Measurements from ENCODE around the gene AKIRIN2. TPM values are rescaled to one million over a fixed set of nuclear protein-coding genes. Genes with fewer than 3 reads are reported as not detected.
"Not testable (repeated sequence)": the region's sequence is repeated elsewhere in the genome, so short reads cannot be mapped to it uniquely, and the experiment has no call there.

AKIRIN2 gene
- total RNA-seq, 4 donors from 2014 or later, result 17.4 to 24.0 (median 21.7) TPM

- no peak for DNase-seq (ENCODE audit: extremely low spot score)
- intact Hi-C loops (cut with DNase I), result no loop called here
- Histone ChIP-seq H3K4me3 (no peak overlapping the region), H3K27ac (replicated peaks in 1 of 4) (no peak overlapping the region), H3K4me1 (no peaks in the 10 kb centered on the region), H3K27me3 (no peaks in the 10 kb centered on the region), H3K9me3 (no peaks in the 10 kb centered on the region), H3K36me3 (no peaks in the 10 kb centered on the region)
- 54% methylated on average over 4 of the region's 4 CpGs for WGBS
- TF ChIP-seq CTCF (IDR thresholded peaks at IDR 0.05) (no peak), POLR2A (IDR thresholded peaks at IDR 0.05; ENCODE audit: low read depth) (no peak), EP300 (IDR thresholded peaks at IDR 0.05) (no peak), POLR2AphosphoS5 (IDR thresholded peaks at IDR 0.05) (no peak)
These were observed 15.0 kb upstream of the AKIRIN2 start for GRCh38 chr6:87716928-87717614.

GRCh38 chr6:87714093-87714842, 12.2 kb upstream of the AKIRIN2 start:
- Histone ChIP-seq H3K27ac (replicated peaks in 1 of 4) (no peak overlapping the region), H3K27me3 (no peaks in the 10 kb centered on the region), H3K4me3 (no peak overlapping the region), H3K36me3 (no peaks in the 10 kb centered on the region), H3K9me3 (no peaks in the 10 kb centered on the region), H3K4me1 (no peaks in the 10 kb centered on the region)
- WGBS, result 77% methylated on average over 2 of the region's 2 CpGs
- intact Hi-C loops (cut with DNase I), result no loop called here
- DNase-seq (ENCODE audit: extremely low spot score), result no peak
- TF ChIP-seq CTCF (IDR thresholded peaks at IDR 0.05) (no peak), POLR2A (IDR thresholded peaks at IDR 0.05; ENCODE audit: low read depth) (no peak), POLR2AphosphoS5 (IDR thresholded peaks at IDR 0.05) (no peak), EP300 (IDR thresholded peaks at IDR 0.05) (no peak)

- H3K27me3 ChIP-seq; H3K4me3 ChIP-seq; intact Hi-C loops (cut with DNase I); H3K9me3 ChIP-seq; H3K4me1 ChIP-seq; DNase-seq (ENCODE audit: extremely low spot score); H3K27ac ChIP-seq (replicated peaks in 1 of 4); H3K36me3 ChIP-seq: not testable (repeated sequence)
- WGBS, result 87% methylated on average over 3 of the region's 3 CpGs
These were observed 10.7 kb upstream of the AKIRIN2 start for GRCh38 chr6:87712713-87713112.

GRCh38 chr6:87710090-87710489, 8.1 kb upstream of the AKIRIN2 start:
- intact Hi-C loops (cut with DNase I), result no loop called here
- WGBS, result 83% methylated on average over 3 of the region's 3 CpGs

GRCh38 chr6:87708581-87709427, 6.8 kb upstream of the AKIRIN2 start:
- H3K27ac ChIP-seq (replicated peaks in 1 of 4); intact Hi-C loops (cut with DNase I); H3K4me1 ChIP-seq; H3K27me3 ChIP-seq; DNase-seq (ENCODE audit: extremely low spot score); H3K9me3 ChIP-seq; H3K4me3 ChIP-seq; H3K36me3 ChIP-seq: not testable (repeated sequence)
- whole genome bisulfite sequencing, result 87% methylated on average over 4 of the region's 7 CpGs

More at GRCh38 chr6:87710090-87710489, 8.1 kb upstream of the AKIRIN2 start:
- no peak overlapping the region for H3K4me3 ChIP-seq
- H3K36me3 ChIP-seq, result no peaks in the 10 kb centered on the region
- no peaks in the 10 kb centered on the region for H3K9me3 ChIP-seq
- H3K27ac ChIP-seq (replicated peaks in 1 of 4), result no peak overlapping the region
- H3K27me3 ChIP-seq, result no peaks in the 10 kb centered on the region
- no peak for TF ChIP-seq EP300 (IDR thresholded peaks at IDR 0.05)
- no peak for TF ChIP-seq POLR2A (IDR thresholded peaks at IDR 0.05; ENCODE audit: low read depth)
- TF ChIP-seq CTCF (IDR thresholded peaks at IDR 0.05), result no peak
- TF ChIP-seq POLR2AphosphoS5 (IDR thresholded peaks at IDR 0.05), result no peak
- peaks cover 0 to 7% (median 0%) of the 10 kb centered on the region in 4 donors for H3K4me1 ChIP-seq
- no peak for DNase-seq (ENCODE audit: extremely low spot score)
